ENCODE data around the gene DTNA.
"Not testable (repeated sequence)": the region's sequence is repeated elsewhere in the genome, so short reads cannot be mapped to it uniquely, and the experiment has no call there.

The DTNA gene

GRCh38 chr18:34901299-34901698 is 191.2 kb downstream of the DTNA start:
- DNase-seq (ENCODE audit: low read depth in 2 of 2): no peak

- no peak for DNase-seq (ENCODE audit: low read depth in 2 of 2)
Measured at GRCh38 chr18:34904994-34905393, 194.9 kb downstream of the DTNA start.

- DNase-seq (ENCODE audit: low read depth in 2 of 2): not testable (repeated sequence)
Measured at GRCh38 chr18:34906985-34907384, 196.9 kb downstream of the DTNA start.

- DNase-seq (ENCODE audit: low read depth in 2 of 2): no peak
Measured at GRCh38 chr18:34909637-34910364, 199.7 kb downstream of the DTNA start.

- DNase-seq (ENCODE audit: low read depth in 2 of 2): no peak
Measured at GRCh38 chr18:34911081-34911480, 201.0 kb downstream of the DTNA start.

GRCh38 chr18:34911661-34912384 is 201.7 kb downstream of the DTNA start:
- DNase-seq (ENCODE audit: low read depth in 2 of 2): no peak

- no peak for DNase-seq (ENCODE audit: low read depth in 2 of 2)
Measured at GRCh38 chr18:34913837-34914661, 204.0 kb downstream of the DTNA start.

- DNase-seq (ENCODE audit: low read depth in 2 of 2): no peak
Measured at GRCh38 chr18:34915046-34915445, 204.9 kb downstream of the DTNA start.

GRCh38 chr18:34916539-34916938 is 206.4 kb downstream of the DTNA start:
- not testable (repeated sequence) for DNase-seq (ENCODE audit: low read depth in 2 of 2)

GRCh38 chr18:34918856-34919255 is 208.8 kb downstream of the DTNA start:
- DNase-seq (ENCODE audit: low read depth in 2 of 2): no peak

GRCh38 chr18:34921226-34921625 is 211.1 kb downstream of the DTNA start:
- DNase-seq (ENCODE audit: low read depth in 2 of 2): no peak

- DNase-seq (ENCODE audit: low read depth in 2 of 2): no peak
Measured at GRCh38 chr18:34921811-34922385, 211.8 kb downstream of the DTNA start.

- not testable (repeated sequence) for DNase-seq (ENCODE audit: low read depth in 2 of 2)
Measured at GRCh38 chr18:34922594-34922993, 212.5 kb downstream of the DTNA start.

- no peak for DNase-seq (ENCODE audit: low read depth in 2 of 2)
Measured at GRCh38 chr18:34923911-34924310, 213.8 kb downstream of the DTNA start.

- DNase-seq (ENCODE audit: low read depth in 2 of 2): no peak
Measured at GRCh38 chr18:34926683-34927082, 216.6 kb downstream of the DTNA start.

- no peak for DNase-seq (ENCODE audit: low read depth in 2 of 2)
Measured at GRCh38 chr18:34928088-34928753, 218.1 kb downstream of the DTNA start.

GRCh38 chr18:34928754-34929335 is 218.7 kb downstream of the DTNA start:
- DNase-seq (ENCODE audit: low read depth in 2 of 2): no peak

GRCh38 chr18:34929336-34929780 is 219.3 kb downstream of the DTNA start:
- DNase-seq (ENCODE audit: low read depth in 2 of 2): no peak

- no peak for DNase-seq (ENCODE audit: low read depth in 2 of 2)
Measured at GRCh38 chr18:34932363-34932762, 222.3 kb downstream of the DTNA start.

- no peak for DNase-seq (ENCODE audit: low read depth in 2 of 2)
Measured at GRCh38 chr18:34932792-34933466, 222.8 kb downstream of the DTNA start.
